Activated T-cell treated with anti-CD3 and anti-CD28 coated beads for 48 hours (primary cell): ENCODE results near the gene BIRC7.

Experiments
- DNase-seq: peaks from one replicate; pipeline ENCODE4 v3.0.0-alpha.2; 2020; ENCODE audit warnings: low read depth

The BIRC7 gene

DNA sequence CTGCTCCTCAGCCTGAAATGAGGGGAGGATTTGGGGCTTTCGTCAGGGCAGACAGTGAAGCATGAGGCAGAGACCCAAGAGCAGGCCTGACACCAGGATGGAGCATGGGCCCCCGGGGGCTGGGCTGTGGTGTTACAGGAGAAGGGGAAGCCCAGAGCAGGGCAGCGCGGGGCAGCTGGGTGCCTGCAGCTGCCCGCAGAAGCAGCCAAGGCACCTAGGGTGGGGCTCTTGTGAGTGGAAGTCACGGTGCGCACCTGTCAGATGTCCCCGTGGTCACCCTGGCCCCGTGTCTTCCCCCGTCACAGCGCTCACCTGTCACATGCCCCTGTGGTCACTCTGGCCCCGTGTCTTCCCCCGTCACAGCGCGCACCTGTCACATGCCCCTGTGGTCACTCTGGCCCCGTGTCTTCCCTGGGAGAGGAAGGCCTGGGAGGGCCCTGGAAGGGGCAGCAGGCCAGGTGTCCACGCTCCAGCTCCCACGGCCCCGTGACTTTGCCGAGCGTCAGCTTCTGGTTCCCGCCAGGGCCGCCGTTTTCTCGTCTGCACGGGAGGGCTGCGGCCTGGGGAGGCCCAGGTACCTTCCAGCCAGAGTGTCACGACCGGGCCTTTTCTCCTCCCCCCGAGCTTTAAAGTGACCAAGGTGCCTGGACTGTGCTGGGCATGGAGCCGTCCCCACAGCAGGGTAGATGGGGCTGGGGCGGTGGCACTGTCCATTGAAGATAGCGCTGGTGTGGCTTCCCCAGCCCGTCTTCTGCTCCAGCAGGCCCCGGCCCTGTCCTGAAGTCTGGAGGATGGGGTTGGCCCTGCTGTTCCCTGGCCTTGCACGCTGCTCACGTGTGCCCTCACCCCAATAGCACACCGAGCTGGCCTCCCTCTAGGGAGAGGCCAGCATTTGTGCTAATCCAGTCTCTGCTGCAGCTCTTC is 46.3 kb downstream of the BIRC7 start:
- no peak for DNase-seq

DNA sequence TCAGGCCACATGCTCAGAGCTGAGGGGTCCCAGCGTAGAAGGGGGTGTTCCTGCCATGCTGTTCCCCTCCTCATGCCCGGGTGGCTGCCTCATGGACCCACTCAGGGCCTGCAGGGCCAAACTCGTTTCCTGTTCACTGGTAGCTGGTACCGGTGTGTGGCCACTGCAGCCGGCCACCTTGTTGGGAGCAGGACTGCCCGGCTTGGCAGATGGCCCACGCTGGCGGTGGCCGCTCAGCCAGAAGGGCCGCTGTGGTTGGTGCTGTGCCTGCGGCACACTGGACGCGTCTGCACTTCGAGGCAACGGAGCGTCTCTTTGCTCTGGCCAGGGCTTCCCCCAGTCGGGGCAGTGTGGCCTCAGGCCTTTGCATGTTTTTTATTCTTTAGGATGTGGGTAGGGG is 47.2 kb downstream of the BIRC7 start:
- no peak for DNase-seq

DNA sequence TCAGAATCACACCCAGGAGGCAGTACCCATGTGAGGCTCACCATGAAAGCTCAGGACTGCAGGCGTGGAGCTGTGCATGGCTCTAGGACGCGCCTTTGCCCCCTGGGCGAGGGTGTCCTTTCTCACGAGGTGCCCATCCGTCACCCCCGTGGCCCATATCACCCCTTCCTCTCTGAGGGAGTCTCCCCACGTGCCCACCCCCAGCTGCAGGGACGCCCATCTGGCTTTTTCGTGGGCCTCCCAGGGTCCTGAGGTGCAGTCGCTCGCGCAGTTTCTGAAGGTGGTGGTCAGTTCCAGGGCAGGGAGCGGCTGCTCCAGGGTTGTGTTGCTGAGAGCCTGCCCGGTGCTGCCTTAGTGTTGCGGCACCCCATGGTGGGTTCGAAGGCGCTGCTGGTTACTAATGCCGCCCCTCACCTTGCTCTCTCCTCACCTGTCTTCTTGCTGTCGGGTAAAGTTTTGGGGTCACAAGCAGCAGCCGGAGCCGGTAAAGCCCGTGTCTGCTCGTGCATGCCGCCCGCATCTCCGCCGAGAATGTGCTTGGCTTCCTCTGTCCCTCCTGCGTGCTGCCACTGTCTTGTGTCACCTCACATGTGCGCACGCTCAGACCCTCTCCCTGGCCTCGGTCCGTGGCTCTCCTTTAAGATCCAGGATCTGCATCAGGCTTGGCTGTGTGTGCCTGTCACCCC is 47.8 kb downstream of the BIRC7 start:
- no peak for DNase-seq

DNA sequence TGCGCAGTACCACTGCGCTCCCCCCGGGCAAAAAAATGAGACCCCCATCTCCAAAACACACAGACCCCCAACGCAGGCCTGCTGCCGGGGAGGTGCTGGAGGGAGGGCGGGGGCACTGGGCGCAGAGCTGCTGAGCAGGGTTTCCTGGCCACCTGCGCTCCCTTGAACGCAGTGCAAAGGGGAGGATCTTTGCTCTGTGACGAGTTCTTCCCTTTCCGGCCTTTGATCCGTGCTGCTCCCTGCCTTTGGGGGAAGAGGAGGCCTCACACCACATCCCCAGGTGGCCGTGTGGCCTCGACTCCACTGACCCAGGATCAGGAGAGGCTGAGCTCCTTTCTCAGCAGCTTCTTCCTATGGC is 48.4 kb downstream of the BIRC7 start:
- no peak for DNase-seq

DNA sequence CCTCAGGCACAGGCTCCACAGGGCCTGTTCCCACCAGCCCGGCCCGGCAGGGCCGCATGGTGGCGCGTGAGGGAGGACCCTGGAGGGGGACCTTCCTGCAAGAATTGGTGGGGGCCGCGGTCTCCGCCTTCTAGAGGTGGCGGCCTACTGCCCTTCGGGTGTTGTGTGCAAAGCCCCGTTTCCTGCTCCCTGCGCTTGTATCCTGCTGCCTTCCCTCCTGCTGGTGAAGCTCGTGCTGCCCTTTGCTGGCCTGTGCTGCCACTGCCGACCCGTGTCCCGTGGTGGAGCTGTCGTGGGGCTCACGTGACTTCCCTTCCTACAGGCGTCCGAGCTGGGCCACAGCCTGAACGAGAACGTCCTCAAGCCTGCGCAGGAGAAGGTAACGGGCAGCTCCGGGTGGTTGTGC is 48.8 kb downstream of the BIRC7 start:
- DNase-seq, result no peak

DNA sequence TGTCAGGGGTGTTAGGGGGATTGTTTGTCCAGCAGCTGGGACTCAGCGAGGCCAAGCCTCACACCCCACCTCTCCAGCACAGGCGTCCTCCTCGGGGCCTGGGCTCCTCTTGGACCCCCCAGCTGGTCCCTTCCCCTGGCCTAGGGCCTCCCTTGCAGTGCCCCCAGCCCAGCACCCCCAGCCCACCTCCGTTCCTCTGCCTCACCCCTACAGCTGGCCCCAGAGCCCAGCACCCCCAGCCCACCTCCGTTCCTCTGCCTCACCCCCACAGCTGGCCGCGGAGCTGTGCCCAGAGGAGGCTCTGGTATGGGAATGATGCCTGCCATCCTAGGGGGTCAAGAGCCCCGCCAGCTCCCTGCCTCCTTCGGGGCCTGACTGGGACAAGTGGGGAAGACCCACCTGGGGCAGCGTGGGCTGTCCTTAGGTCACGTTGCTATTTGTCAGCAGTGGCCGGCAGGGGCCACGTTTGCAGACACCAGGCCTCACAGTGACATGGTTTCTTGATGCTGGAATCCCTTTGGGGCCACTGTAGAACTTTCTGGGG is 49.3 kb downstream of the BIRC7 start:
- DNase-seq, result no peak

DNA sequence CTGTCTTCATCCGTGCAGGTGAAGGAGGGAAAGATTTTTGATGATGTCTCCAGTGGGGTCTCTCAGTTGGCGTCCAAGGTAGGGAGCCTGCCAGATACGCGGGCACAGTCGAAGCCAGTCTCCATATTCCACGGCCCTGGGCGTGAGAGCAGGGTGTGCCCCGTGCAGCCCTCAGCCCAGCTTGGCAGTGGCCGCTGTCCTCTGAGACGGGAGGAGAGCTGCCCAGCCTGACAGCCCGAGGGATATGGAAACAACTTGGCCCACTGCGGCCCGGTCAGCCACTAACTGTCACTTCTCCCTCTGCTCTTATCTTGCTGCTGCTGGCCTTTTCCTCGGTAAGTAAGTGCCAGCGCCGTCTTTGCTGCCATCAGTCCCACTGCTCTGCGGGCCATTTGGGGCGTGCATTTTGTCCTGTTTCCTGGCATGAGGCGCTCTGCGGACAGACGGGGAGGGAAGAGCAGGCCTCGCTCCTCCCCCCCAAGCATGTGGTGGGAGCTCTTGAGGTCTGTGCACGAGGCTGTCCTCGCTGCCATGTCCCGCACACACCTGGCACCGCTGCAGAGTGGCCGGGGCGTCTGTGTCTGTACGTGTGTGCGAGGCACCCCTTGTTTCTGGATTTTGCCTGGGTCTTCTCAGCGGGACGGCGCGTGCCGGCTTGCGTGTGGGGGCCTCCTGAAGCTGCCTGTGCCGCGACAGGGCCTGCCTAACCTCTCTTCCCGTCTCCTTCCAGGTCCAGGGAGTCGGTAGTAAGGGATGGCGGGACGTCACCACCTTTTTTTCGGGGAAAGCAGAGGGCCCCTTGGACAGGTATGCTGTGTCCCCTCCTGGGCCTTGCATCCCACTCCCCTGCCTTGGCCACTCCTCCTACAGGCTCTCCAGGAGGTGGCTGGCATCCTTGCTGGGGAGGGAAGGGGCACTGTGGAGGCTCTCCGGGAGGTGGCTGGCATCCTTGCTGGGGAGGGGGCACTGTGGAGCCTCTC is 50.2 kb downstream of the BIRC7 start:
- DNase-seq, result no peak

DNA sequence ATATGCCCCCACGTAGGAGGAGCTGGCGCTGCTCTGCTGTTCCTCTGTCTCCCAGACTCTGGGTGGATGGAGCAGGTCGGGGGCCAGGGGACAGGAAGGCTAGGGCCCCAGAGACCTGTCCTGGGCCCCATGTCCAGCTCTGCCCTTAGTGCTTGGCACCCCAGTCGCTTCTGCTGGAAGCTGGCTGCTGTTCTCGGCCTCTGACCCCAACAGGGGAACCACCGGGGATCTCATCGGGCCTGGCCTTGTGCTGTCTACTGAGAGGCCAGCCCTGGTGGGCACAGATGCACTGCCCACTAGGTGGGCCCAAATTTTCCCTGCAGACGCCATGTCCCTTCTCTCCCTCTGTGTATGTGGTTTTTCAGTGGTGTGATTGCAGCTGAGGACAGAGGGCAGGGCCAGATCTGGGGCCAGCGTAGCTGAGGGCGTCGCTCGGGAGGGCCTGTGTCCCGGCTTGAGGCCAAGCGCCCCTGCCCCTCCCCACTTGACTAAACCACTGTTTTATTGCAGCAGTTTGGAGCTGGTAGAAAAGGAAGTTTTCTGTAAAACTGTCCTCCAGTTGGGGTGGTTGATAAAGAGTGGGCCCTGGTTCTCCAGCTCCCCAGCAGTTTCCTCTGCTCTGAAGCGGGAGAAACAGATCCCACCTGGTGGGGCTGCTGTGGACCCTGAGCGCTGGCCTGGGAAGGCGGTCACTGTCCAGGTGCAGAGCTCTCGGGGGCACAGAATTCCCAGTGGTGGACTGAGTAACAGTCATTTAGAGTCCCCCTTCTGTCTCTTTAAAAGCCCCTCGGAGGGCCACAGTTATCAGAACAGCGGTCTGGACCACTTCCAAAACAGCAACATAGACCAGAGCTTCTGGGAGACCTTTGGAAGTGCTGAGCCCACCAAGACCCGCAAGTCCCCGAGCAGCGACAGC is 51.3 kb downstream of the BIRC7 start:
- DNase-seq, result no peak

DNA sequence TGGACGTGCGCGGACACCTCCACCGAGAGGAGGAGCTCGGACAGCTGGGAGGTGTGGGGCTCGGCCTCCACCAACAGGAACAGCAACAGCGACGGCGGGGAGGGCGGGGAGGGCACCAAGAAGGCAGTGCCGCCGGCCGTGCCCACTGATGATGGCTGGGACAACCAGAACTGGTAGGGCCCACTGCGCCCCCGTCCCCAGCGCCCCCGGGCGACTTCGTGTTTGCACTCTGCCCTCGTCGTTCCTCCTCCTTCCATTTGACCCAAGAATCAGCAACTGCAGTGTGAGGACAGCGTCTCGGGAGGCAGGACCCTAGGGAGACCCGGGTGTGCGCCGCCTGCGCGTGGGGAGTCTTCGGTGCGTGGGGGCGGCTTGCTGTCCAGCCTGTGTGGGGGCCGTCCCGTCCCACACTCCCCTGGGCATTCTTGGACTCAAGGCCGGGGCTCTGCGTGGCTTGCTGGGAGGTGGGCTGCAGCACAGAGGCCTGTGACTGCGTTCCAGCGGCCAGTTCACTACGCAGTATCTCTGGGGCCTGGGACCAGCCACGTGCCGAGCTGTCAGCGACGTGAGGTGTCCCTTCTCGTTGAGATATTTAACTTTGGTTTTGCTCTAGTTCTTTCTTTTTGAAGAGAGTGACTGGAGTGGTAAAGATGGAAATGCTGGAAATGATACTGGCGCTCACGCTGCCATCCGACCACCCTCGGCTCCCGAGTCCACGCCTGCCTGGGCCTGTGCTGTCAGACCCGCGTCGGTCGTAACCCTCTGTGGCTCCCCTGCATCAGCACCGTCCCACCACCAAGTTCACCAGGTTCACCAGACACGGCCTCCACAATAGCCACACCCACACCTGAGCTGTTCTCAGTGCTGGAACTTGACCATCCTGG is 52.2 kb downstream of the BIRC7 start:
- no peak for DNase-seq

DNA sequence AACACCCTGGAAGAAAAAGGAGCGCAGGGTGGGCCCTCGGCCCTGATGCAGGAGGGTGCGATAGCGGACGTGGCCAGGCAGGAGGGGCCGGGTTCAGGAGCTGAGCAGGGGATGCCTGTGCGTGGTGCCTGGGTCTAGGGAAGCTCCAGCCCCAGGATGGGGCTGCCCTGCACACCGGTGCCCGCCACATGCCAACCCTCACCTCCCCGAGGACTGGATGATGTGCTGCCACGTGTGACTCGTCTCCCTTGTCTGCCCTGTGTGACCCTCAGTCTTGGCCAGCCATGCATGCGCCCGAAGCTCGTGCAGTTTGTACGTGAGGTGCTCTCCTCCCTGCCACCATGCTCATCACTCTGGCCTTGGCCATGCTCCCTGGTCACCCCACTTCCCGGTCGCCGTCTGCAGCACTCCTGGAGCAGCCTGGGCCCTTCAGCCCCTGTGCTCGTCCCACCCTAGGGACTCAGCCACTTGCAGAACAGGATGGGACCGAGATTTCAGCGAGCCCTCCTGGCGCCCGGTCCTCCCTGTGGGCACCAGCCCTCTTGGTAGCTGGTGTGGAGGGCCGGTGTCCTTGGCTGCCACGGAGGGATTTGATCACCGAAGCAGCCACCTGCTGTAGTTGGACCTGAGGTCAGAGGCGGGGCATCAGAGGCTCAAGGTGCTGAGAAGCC is 53.0 kb downstream of the BIRC7 start:
- no peak for DNase-seq

DNA sequence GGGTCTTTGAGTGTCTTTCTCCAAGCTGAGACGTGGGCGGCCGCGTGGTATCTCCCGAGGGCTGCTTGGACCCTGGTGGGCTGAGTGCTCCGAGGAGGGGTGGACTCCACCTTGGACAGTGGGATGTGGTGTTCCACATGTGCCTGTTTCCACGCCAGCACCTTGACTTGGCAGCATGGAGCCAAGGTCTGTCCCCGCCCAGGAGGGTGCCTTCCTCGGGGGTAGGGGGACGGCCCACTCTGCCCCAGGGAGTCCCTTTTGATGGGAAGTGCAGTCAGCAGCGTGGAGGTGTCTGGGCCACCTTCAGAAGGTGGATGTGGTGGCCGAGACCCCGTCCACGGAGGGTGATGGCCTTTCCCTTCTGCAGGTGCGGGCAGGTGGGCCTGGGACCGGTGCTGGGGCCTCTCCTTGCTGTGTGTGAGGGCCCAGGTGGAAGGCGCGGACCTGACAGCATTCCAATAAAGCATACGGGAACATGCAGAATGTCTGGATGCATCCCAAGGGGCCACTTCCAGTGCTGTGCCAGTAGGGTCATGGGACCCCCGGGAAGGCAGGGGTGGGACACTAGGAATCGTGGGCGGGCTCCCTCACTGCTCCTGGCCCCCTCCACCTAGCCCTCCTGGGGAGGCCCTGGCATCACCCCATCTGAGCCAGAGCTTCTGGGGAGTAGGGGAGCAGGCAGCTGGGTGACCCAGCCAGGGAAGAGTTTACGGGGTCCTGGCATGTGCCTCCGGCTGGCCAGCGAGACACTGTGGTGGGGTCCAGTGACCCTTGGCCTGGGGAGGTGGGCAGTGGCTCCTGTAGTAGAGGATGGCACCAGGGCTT is 53.8 kb downstream of the BIRC7 start:
- no peak for DNase-seq
